HAP-1 (cell line): ENCODE measurements around the gene PRKAG2.

Experiments
- DNase-seq, 2 experiments: peaks; one replicate each; pipeline ENCODE4 v3.0.0-alpha.2; 2016 to 2020; ENCODE audit warnings: low spot score in 2 of 2
- H3K27me3 ChIP-seq: fragments of 250-450 bp; sonication (Bioruptor Pico); 2 replicates; pipeline ENCODE4 v1.5.1; 2020; ENCODE audit warnings: low read depth, mild to moderate bottlenecking, moderate library complexity
- H3K36me3 ChIP-seq: fragments of 250-450 bp; sonication (Bioruptor Pico); replicated peaks from 2 replicates; pipeline ENCODE4 v1.5.1; 2020; ENCODE audit warnings: mild to moderate bottlenecking
- H3K4me1 ChIP-seq: fragments of 250-450 bp; sonication (Bioruptor Pico); 2 replicates; pipeline ENCODE4 v1.5.1; 2020; ENCODE audit warnings: mild to moderate bottlenecking
- H3K4me3 ChIP-seq: fragments of 250-450 bp; sonication (Bioruptor Pico); 2 replicates; pipeline ENCODE4 v1.5.1; 2020; ENCODE audit warnings: mild to moderate bottlenecking, moderate library complexity
- H3K9me3 ChIP-seq: fragments of 250-450 bp; sonication (Bioruptor Pico); 2 replicates; pipeline ENCODE4 v1.5.1; 2020; ENCODE audit warnings: mild to moderate bottlenecking, moderate library complexity
- in situ Hi-C: fragments of 300-500 bp; cut with MboI; formaldehyde crosslinking; loops from 3 replicates; pipeline ENCODE4 v1.14.3; 2020; ENCODE audit warnings: low sequenced_read_pairs, inconsistent platforms, mixed read lengths

Gene PRKAG2

GRCh38 chr7:151694441-151694827 lies 182.5 kb downstream of the PRKAG2 start:
- Histone ChIP-seq H3K4me1 (no peaks in the 10 kb centered on the region), H3K9me3 (no peaks in the 10 kb centered on the region), H3K4me3 (no peak overlapping the region), H3K36me3 (no peaks in the 10 kb centered on the region), H3K27me3 (no peaks in the 10 kb centered on the region)
- no peak for DNase-seq
- in situ Hi-C loops = no loop called here

- no peaks in the 10 kb centered on the region for H3K27me3 ChIP-seq
- H3K4me1 ChIP-seq = no peaks in the 10 kb centered on the region
- in situ Hi-C loops = no loop called here
- no peaks in the 10 kb centered on the region for H3K36me3 ChIP-seq
- DNase-seq = no peak
- H3K9me3 ChIP-seq = no peaks in the 10 kb centered on the region
- H3K4me3 ChIP-seq = no peak overlapping the region
Observed at GRCh38 chr7:151693140-151693539, 183.8 kb downstream of the PRKAG2 start.

- Histone ChIP-seq H3K9me3 (no peaks in the 10 kb centered on the region), H3K4me3 (no peak overlapping the region), H3K27me3 (no peaks in the 10 kb centered on the region), H3K36me3 (no peaks in the 10 kb centered on the region), H3K4me1 (no peaks in the 10 kb centered on the region)
- no peak for DNase-seq
- in situ Hi-C loops = no loop called here
Observed at GRCh38 chr7:151692721-151693120, 184.2 kb downstream of the PRKAG2 start.

GRCh38 chr7:151691449-151691848 lies 185.5 kb downstream of the PRKAG2 start:
- in situ Hi-C loops = no loop called here
- no peak for DNase-seq
- H3K4me3 ChIP-seq = no peak overlapping the region
- H3K27me3 ChIP-seq = no peaks in the 10 kb centered on the region
- H3K9me3 ChIP-seq = no peaks in the 10 kb centered on the region
- no peaks in the 10 kb centered on the region for H3K36me3 ChIP-seq
- H3K4me1 ChIP-seq = no peaks in the 10 kb centered on the region

- DNase-seq = no peak
- H3K36me3 ChIP-seq = no peaks in the 10 kb centered on the region
Observed at GRCh38 chr7:151690606-151691005, 186.3 kb downstream of the PRKAG2 start.

GRCh38 chr7:151689196-151689971 lies 187.5 kb downstream of the PRKAG2 start:
- H3K4me3 ChIP-seq = no peak overlapping the region
- DNase-seq = no peak
- no peaks in the 10 kb centered on the region for H3K27me3 ChIP-seq
- H3K9me3 ChIP-seq = no peaks in the 10 kb centered on the region
- H3K4me1 ChIP-seq = no peaks in the 10 kb centered on the region
- no peaks in the 10 kb centered on the region for H3K36me3 ChIP-seq
- in situ Hi-C loops = no loop called here

More at GRCh38 chr7:151690606-151691005, 186.3 kb downstream of the PRKAG2 start:
- Histone ChIP-seq H3K4me1 (no peaks in the 10 kb centered on the region), H3K27me3 (no peaks in the 10 kb centered on the region), H3K9me3 (no peaks in the 10 kb centered on the region), H3K4me3 (no peak overlapping the region)
- in situ Hi-C loops = no loop called here

GRCh38 chr7:151688236-151688780 lies 188.6 kb downstream of the PRKAG2 start:
- in situ Hi-C loops = no loop called here
- no peaks in the 10 kb centered on the region for H3K27me3 ChIP-seq
- no peak overlapping the region for H3K4me3 ChIP-seq
- no peaks in the 10 kb centered on the region for H3K4me1 ChIP-seq
- no peak for DNase-seq
- no peaks in the 10 kb centered on the region for H3K9me3 ChIP-seq
- no peaks in the 10 kb centered on the region for H3K36me3 ChIP-seq

- Histone ChIP-seq H3K27me3 (no peaks in the 10 kb centered on the region), H3K4me1 (no peaks in the 10 kb centered on the region), H3K36me3 (no peaks in the 10 kb centered on the region), H3K4me3 (no peak overlapping the region), H3K9me3 (no peaks in the 10 kb centered on the region)
- DNase-seq = peak in 1 of 2 experiments; percentile 25
- in situ Hi-C loops = no loop called here
Observed at GRCh38 chr7:151687523-151688235, 189.2 kb downstream of the PRKAG2 start.

GRCh38 chr7:151686826-151687225 lies 190.1 kb downstream of the PRKAG2 start:
- DNase-seq = no peak
- H3K4me3 ChIP-seq = no peak overlapping the region
- H3K9me3 ChIP-seq = no peaks in the 10 kb centered on the region
- in situ Hi-C loops = no loop called here
- no peaks in the 10 kb centered on the region for H3K36me3 ChIP-seq
- H3K4me1 ChIP-seq = no peaks in the 10 kb centered on the region
- no peaks in the 10 kb centered on the region for H3K27me3 ChIP-seq

- no peaks in the 10 kb centered on the region for H3K27me3 ChIP-seq
- no peak for DNase-seq
- no peaks in the 10 kb centered on the region for H3K36me3 ChIP-seq
- no peaks in the 10 kb centered on the region for H3K4me1 ChIP-seq
- in situ Hi-C loops = no loop called here
- no peaks in the 10 kb centered on the region for H3K9me3 ChIP-seq
- H3K4me3 ChIP-seq = no peak overlapping the region
Observed at GRCh38 chr7:151686016-151686766, 190.7 kb downstream of the PRKAG2 start.

- Histone ChIP-seq H3K4me1 (no peaks in the 10 kb centered on the region), H3K9me3 (no peaks in the 10 kb centered on the region), H3K27me3 (no peaks in the 10 kb centered on the region), H3K4me3 (no peak overlapping the region), H3K36me3 (no peaks in the 10 kb centered on the region)
- DNase-seq = no peak
- in situ Hi-C loops = no loop called here
Observed at GRCh38 chr7:151684408-151685175, 192.3 kb downstream of the PRKAG2 start.

GRCh38 chr7:151683615-151684407 lies 193.1 kb downstream of the PRKAG2 start:
- Histone ChIP-seq H3K9me3 (no peaks in the 10 kb centered on the region), H3K4me3 (no peak overlapping the region), H3K36me3 (no peaks in the 10 kb centered on the region), H3K27me3 (no peaks in the 10 kb centered on the region), H3K4me1 (no peaks in the 10 kb centered on the region)
- in situ Hi-C loops = no loop called here
- no peak for DNase-seq
